ENCODE results near the gene KANSL1. TPM values are rescaled to one million over a fixed set of nuclear protein-coding genes. Genes with fewer than 3 reads are reported as not detected.

KANSL1 gene
- total RNA-seq, 1 donor from 2014 or later = 27.9 TPM

GRCh38 chr17:46150216-46150963 lies 42.8 kb downstream of the KANSL1 start:
- intact Hi-C loops (cut with DNase I) = no loop called here
- no peak for DNase-seq (ENCODE audit: missing footprints)
- ATAC-seq = no peak

DNA sequence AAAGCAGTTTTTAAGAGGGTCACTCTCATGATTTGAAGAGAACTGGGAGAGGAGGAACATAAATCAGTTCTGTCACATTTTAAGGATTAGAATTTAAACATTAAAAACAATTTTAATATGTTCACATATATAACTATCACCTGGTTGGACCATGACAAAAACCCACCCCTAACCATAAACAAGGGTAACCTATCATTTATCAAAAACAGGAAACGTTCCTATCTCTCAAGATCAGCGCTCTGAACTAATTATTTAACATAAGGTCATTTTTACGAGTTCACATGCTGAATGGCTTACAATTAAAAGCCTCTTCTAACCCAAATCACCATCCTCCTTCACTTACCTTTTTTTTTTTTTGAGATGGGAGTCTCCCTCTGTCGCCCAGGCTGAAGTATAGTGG lies 45.0 kb downstream of the KANSL1 start:
- ATAC-seq = no peak
- intact Hi-C loops (cut with DNase I) = no loop called here
- DNase-seq (ENCODE audit: missing footprints) = no peak

DNA sequence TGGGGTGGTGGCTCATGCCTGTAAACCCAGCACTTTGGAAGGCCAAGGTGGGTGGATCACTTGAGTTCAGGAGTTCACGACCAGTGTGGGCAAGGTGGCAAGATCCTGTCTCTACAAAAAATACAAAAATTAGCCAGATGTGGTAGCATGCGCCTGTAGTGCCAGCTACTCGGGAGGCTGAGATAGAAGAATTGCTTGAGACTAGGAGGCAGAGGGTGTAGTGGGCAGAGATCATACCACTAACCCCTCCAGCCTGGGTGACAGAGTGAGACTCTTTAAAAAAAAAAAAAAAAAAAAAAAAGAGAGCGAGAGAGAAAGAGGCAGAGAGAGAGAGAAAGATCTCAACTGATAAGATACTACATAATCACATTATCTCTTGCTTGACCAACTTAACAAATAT lies 45.9 kb downstream of the KANSL1 start:
- DNase-seq (ENCODE audit: missing footprints) = no peak
- intact Hi-C loops (cut with DNase I) = no loop called here
- no peak for ATAC-seq

GRCh38 chr17:46144246-46144645 lies 49.0 kb downstream of the KANSL1 start:
- ATAC-seq = no peak
- no peak for DNase-seq (ENCODE audit: missing footprints)
- intact Hi-C loops (cut with DNase I) = no loop called here

GRCh38 chr17:46143827-46144236 lies 49.4 kb downstream of the KANSL1 start:
- DNase-seq (ENCODE audit: missing footprints) = no peak
- intact Hi-C loops (cut with DNase I) = no loop called here
- ATAC-seq = no peak

- ATAC-seq (no peak), DNase-seq (ENCODE audit: missing footprints) (no peak)
- intact Hi-C loops (cut with DNase I) = no loop called here
Measured at GRCh38 chr17:46141645-46142044, 51.6 kb downstream of the KANSL1 start.

- intact Hi-C loops (cut with DNase I) = no loop called here
- ATAC-seq = no peak
Measured at GRCh38 chr17:46140645-46141197, 52.5 kb downstream of the KANSL1 start.

GRCh38 chr17:46139432-46140210 lies 53.6 kb downstream of the KANSL1 start:
- DNase-seq (ENCODE audit: missing footprints) = no peak
- intact Hi-C loops (cut with DNase I) = loop anchor here (5.0 kb wide), 1 partner anchor 42 kb away; no protein-coding TSS in a partner anchor
- ATAC-seq = no peak

More at GRCh38 chr17:46140645-46141197, 52.5 kb downstream of the KANSL1 start:
- no peak for DNase-seq (ENCODE audit: missing footprints)

DNA sequence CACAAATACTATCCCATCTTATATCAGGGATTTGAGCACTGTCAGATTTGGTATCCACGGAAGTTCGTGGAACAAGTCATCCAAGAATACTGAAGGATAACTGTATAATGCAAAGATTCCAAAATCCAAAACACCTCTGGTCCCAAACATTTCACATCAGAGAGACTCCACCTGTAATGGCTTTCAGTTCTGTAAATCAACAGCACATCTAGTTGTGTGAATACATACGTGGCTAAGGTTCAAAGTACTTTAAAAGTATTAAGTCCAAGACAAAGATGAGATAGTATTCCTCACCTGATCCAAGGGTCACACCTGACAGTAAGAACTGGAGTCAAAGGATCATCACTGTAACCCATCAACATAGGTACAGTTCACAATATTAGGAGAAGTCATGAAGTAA lies 54.8 kb downstream of the KANSL1 start:
- intact Hi-C loops (cut with DNase I) = loop anchor here (5.0 kb wide), 1 partner anchor 41 kb away; no protein-coding TSS in a partner anchor
- DNase-seq (ENCODE audit: missing footprints) = no peak
- ATAC-seq = no peak

DNA sequence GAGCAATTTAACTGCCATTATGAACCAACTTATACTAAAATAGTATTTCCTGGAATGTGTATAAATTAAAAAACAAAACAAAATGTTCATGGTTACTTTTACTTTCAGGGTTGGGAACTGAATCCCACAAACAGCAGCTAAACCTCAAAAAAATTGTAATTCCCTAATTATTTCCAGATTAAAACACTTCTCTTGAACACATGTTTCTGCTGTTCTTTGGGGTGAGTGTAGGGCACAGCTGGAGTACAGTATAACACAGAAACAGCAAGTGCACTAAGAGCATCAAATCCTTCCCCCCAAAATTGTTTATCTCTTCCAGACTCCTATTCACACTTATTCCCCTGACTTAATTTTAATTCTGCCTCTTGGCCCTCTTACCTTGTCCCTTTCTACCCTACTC lies 56.4 kb downstream of the KANSL1 start:
- no peak for DNase-seq (ENCODE audit: missing footprints)
- intact Hi-C loops (cut with DNase I) = loop anchor here (5.0 kb wide), 1 partner anchor 40 kb away; no protein-coding TSS in a partner anchor
- ATAC-seq = no peak

DNA sequence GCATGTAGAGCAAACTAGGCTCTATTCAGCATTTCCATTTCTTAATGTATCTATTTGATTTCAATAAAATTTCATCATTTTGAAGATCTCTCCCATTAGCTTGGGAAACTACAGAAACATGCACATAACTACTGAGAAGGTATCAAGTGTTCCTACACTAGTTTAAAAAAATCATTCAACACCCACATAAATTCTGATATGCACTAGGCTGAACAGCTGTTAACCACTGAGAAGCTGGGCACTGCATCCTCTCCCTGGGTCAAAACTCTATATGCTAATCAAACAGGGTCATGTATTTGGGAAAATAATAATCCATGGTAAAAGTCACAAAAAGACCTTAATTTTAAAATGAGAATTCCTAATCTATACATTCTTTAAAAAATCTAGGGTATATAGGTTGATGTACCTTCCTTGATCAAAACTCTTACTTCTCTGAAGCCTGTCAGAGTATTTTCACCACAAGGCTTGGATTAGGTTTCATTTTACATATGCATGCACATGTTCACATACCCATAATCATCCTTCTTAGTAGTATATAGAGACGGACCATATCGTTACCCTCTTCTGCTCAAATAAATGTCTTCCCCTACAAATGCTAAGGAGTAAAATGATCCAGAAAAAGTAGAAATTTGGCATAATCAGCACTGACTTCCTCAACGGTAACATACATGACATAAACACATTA lies 57.2 kb downstream of the KANSL1 start:
- intact Hi-C loops (cut with DNase I) = loop anchor here (5.0 kb wide), 1 partner anchor 39 kb away; no protein-coding TSS in a partner anchor
- ATAC-seq = no peak
- no peak for DNase-seq (ENCODE audit: missing footprints)

- no peak for ATAC-seq
- intact Hi-C loops (cut with DNase I) = loop anchor here (5.0 kb wide), 1 partner anchor 38 kb away; no protein-coding TSS in a partner anchor
- DNase-seq (ENCODE audit: missing footprints) = no peak
Measured at GRCh38 chr17:46135126-46135812, 58.0 kb downstream of the KANSL1 start.

- intact Hi-C loops (cut with DNase I) = no loop called here
- no peak for DNase-seq (ENCODE audit: missing footprints)
- ATAC-seq = no peak
Measured at GRCh38 chr17:46129302-46129701, 63.9 kb downstream of the KANSL1 start.

DNA sequence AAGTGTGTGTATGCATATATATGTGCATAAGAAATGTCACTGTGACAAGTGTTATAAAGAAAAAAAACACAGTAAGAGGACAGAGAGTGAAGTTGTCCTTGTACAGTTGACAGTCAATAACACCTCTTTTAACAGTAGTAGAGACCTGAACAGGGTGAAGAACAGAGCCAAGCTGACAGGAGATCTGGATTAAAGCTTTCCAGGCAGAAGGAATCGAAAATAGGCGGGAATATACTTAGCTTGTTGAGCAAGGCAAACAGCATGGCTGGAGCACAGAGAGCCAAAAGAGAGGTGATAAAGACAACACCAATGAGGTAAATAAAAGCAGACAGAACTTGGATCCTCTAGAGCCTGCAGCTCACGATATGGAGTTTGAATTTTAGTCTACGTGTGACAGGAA lies 64.8 kb downstream of the KANSL1 start:
- intact Hi-C loops (cut with DNase I) = no loop called here
- DNase-seq (ENCODE audit: missing footprints) (no peak), ATAC-seq (peak; percentile 49)

DNA sequence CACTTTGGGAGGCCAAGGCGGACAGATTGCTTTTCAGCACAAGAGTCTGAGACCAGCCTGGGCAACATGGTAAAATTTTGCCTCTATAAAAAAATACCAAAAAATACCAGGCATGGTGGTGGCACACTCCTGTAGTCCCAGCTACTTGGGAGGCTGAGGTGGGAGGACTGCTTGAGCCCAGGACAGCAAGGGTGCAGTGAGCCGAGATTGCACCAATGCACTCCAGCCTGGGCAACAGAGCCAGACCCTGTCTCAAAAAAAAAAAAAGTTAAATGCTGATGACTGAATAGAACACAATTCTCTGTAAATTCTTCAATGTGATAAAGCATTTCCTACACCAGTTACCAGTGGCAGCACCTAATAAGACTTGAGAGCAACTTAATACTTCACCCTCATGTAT lies 65.7 kb downstream of the KANSL1 start:
- DNase-seq (ENCODE audit: missing footprints) (no peak), ATAC-seq (no peak)
- intact Hi-C loops (cut with DNase I) = no loop called here

DNA sequence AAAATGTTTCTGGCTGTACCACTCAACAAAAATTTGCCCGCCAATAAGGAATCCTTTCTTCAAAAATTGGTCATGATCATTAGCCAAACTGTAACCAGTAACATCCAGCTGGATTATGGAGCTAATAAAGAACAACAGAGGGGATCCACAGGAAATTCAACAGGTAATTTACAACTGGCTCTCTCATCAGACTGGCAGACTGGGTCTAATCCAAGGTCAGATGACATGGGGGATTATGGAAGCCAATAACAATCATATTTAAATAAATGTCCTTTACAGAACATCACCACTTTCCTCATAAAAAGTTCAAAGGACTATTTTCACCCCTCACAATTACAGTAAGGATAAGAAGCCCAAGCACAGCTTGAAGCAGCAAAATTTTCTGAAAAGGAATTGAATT lies 66.4 kb downstream of the KANSL1 start:
- ATAC-seq = no peak
- intact Hi-C loops (cut with DNase I) = no loop called here
- DNase-seq (ENCODE audit: missing footprints) = no peak

DNA sequence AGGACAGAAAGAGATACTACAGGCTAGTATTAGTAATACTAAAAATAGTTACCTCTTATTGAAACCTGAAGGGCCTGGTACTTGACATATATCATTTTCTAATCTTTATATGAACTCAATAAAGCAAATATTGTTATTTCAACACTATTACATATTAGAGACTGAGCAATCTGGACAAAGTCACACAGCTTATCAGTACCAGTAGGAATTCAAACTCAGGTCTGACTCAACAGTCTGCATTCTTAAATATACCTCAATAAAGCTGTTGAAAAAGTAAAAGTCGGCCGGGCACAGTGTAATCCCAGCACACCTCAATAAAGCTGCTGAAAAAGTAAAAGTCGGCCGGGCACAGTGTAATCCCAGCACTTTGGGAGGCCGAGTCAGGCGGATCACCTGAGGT lies 67.4 kb downstream of the KANSL1 start:
- ATAC-seq (no peak), DNase-seq (ENCODE audit: missing footprints) (no peak)
- intact Hi-C loops (cut with DNase I) = no loop called here

GRCh38 chr17:46124695-46125592 lies 68.3 kb downstream of the KANSL1 start:
- DNase-seq (ENCODE audit: missing footprints) (no peak), ATAC-seq (no peak)
- intact Hi-C loops (cut with DNase I) = no loop called here
